Measurements from ENCODE around the gene SLC39A10. TPM values are rescaled to one million over a fixed set of nuclear protein-coding genes. Genes with fewer than 3 reads are reported as not detected.
"Not testable (repeated sequence)": the region's sequence is repeated elsewhere in the genome, so short reads cannot be mapped to it uniquely, and the experiment has no call there.

SLC39A10 gene
- total and polyA plus RNA-seq, 3 donors from 2014 or later = 23.3 to 43.4 (median 34.7) TPM

DNA sequence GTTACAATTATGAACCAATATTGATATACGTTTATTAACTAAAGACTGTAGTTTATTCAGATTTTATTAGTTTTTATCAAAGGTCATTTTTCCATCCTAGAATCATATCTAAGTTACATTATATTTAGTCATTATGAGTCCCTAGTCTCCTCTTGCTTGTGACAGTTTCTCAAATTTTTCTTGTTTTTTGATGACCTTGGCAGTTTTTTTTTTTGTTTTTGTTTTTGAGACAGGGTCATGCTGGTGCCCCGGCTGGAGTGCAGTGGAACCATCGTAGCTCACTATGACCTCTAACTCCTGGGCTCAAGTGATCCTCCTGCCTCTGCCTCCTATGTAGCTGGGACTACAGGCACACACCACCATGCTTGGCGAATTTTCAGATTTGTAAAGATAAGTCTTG is 18.3 kb upstream of the SLC39A10 start:
- no peaks in the 10 kb centered on the region for H3K27me3 ChIP-seq
- no peaks in the 10 kb centered on the region for H3K36me3 ChIP-seq (ENCODE audit: low read depth, missing control alignments)
- TF ChIP-seq, protein P1, sequence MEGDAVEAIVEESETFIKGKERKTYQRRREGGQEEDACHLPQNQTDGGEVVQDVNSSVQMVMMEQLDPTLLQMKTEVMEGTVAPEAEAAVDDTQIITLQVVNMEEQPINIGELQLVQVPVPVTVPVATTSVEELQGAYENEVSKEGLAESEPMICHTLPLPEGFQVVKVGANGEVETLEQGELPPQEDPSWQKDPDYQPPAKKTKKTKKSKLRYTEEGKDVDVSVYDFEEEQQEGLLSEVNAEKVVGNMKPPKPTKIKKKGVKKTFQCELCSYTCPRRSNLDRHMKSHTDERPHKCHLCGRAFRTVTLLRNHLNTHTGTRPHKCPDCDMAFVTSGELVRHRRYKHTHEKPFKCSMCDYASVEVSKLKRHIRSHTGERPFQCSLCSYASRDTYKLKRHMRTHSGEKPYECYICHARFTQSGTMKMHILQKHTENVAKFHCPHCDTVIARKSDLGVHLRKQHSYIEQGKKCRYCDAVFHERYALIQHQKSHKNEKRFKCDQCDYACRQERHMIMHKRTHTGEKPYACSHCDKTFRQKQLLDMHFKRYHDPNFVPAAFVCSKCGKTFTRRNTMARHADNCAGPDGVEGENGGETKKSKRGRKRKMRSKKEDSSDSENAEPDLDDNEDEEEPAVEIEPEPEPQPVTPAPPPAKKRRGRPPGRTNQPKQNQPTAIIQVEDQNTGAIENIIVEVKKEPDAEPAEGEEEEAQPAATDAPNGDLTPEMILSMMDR (IDR thresholded peaks at IDR 0.05) = no peak
- TF ChIP-seq POLR2A (IDR thresholded peaks at IDR 0.05) = no peak
- no peaks in the 10 kb centered on the region for H3K4me1 ChIP-seq
- intact Hi-C loops (cut with DNase I; ENCODE audit: low total_unique reads) = no loop called here
- no peak for DNase-seq
- no peak overlapping the region for H3K27ac ChIP-seq
- no peaks in the 10 kb centered on the region for H3K9me3 ChIP-seq
- H3K4me3 ChIP-seq = no peak overlapping the region
- WGBS, 2 donors = 81 to 85% methylated on average over 4 of the region's 4 CpGs

DNA sequence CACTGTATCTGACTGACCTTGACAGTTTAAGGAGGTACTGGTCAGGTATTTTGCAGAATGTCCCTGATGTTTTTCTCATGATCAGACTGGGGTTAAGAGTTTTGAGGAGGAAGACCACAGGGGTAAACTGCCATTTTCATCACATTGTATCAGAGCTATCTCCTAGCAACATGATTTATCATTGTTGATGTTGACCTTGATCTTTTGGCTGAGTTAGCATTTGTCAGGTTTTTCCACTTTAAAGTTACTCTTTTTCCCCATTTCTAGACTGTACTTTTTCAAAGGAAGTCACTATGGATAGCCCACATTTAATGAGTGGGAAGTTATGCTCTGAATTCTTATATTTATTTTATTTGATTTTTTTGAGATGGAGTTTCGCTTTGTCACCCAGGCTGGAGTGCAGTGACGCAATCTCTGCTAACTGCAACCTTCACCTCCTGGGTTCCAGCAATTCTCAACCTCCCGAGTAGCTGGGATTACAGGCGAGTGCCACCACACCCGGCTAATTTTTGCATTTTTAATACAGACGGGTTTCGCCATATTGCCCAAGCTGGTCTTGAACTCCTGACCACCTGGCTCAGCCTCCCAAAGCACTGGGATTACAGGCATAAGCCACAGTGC is 17.7 kb upstream of the SLC39A10 start:
- H3K9me3 ChIP-seq = no peaks in the 10 kb centered on the region
- no peak overlapping the region for H3K27ac ChIP-seq
- DNase-seq = no peak
- H3K27me3 ChIP-seq = no peaks in the 10 kb centered on the region
- 90 to 98% methylated on average over 7 of the region's 7 CpGs for WGBS, 2 donors
- no peak overlapping the region for H3K4me3 ChIP-seq
- H3K36me3 ChIP-seq (ENCODE audit: low read depth, missing control alignments) = no peaks in the 10 kb centered on the region
- H3K4me1 ChIP-seq = no peaks in the 10 kb centered on the region
- TF ChIP-seq POLR2A (IDR thresholded peaks at IDR 0.05) = no peak
- TF ChIP-seq, protein P1 (IDR thresholded peaks at IDR 0.05) = no peak
- intact Hi-C loops (cut with DNase I; ENCODE audit: low total_unique reads) = no loop called here

DNA sequence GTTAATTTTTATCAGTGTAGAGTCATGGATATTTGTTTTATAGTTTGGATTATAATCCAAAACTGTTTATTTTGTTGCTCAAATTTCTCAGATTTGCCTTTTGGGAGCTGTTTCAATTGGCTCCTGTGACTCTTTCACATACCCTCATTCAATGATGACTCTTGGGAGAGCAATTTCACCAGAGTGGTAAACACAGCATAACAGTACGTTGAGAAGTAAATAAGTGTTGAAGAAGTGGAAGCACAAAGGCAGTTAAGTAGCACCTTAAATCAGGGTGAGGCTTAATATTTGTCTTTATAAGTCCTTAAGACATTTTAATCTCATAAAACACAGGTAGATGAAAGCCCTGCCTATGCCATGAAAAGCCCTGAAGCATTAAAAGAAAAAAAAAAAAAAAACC is 17.1 kb upstream of the SLC39A10 start:
- 44 to 52% methylated on average over 1 of the region's 1 CpG for WGBS, 2 donors
- Histone ChIP-seq H3K9me3 (no peaks in the 10 kb centered on the region), H3K27me3 (no peaks in the 10 kb centered on the region), H3K36me3 (ENCODE audit: low read depth, missing control alignments) (no peaks in the 10 kb centered on the region), H3K4me1 (no peaks in the 10 kb centered on the region), H3K4me3 (no peak overlapping the region), H3K27ac (no peak overlapping the region)
- no peak for DNase-seq
- no peak for TF ChIP-seq POLR2A (IDR thresholded peaks at IDR 0.05)
- TF ChIP-seq, protein P1 (IDR thresholded peaks at IDR 0.05) = no peak
- intact Hi-C loops (cut with DNase I; ENCODE audit: low total_unique reads) = no loop called here

DNA sequence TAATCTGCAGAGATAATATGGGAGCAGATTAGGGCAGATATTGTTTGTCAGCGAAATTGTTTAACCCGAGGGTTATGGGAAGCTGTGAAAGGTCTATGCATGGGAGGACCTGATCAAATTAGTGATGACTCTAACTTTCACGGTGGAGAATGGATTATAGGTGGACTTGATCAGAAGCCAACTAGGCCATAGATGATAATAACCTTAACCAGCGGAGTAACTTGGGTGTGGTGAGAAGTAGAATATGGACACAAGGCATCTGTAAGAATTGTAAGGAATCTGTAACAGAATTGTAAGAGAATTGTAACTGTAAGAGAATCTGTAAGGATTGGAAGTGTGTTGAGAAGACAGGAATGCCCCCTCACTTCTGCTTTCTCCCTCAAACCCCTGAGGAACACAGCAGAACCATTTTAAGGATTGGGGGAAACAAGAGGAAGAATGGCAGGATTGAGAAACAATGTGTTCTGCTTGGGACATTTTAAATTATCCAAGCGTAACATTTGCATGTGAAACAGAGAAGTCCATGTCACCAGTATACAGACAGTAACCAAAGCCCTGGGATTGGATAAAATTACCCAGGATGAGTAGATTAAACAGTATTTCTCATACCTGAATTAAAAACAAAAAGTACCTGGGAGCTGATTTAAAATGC is 14.9 kb upstream of the SLC39A10 start:
- Histone ChIP-seq H3K27me3 (no peaks in the 10 kb centered on the region), H3K36me3 (ENCODE audit: low read depth, missing control alignments) (no peaks in the 10 kb centered on the region), H3K9me3 (no peaks in the 10 kb centered on the region), H3K4me1 (no peaks in the 10 kb centered on the region), H3K4me3 (no peak overlapping the region), H3K27ac (no peak overlapping the region)
- 73 to 86% methylated on average over 5 of the region's 5 CpGs for WGBS, 2 donors
- no peak for TF ChIP-seq POLR2A (IDR thresholded peaks at IDR 0.05)
- TF ChIP-seq, protein P1 (IDR thresholded peaks at IDR 0.05) = no peak
- no peak for DNase-seq
- intact Hi-C loops (cut with DNase I; ENCODE audit: low total_unique reads) = no loop called here

DNA sequence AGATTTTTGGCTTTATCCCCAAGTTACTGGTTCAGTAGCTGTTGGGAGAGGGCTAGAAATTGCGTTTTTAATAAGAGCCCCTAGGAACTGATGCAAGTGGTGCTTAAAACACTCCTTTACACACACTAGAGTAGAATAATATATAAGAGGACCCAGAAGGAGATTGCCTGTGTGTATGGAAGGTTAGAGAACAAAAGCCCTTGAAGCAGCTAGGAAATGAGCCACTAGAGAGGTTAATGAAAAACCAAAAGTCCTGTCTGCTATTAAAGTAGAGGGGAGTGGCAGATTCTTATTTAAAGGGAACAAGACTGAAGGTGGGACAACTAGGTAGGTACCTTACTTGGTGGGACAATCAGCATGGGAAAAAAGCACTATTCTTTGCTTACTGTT is 14.4 kb upstream of the SLC39A10 start:
- intact Hi-C loops (cut with DNase I; ENCODE audit: low total_unique reads) = no loop called here
- H3K27me3 ChIP-seq = no peaks in the 10 kb centered on the region
- no peak for DNase-seq
- no peak overlapping the region for H3K4me3 ChIP-seq
- 77 to 87% methylated on average over 1 of the region's 1 CpG for WGBS, 2 donors
- no peaks in the 10 kb centered on the region for H3K4me1 ChIP-seq
- no peak overlapping the region for H3K27ac ChIP-seq
- TF ChIP-seq, protein P1 (IDR thresholded peaks at IDR 0.05) = no peak
- TF ChIP-seq POLR2A (IDR thresholded peaks at IDR 0.05) = no peak
- H3K9me3 ChIP-seq = no peaks in the 10 kb centered on the region
- no peaks in the 10 kb centered on the region for H3K36me3 ChIP-seq (ENCODE audit: low read depth, missing control alignments)

DNA sequence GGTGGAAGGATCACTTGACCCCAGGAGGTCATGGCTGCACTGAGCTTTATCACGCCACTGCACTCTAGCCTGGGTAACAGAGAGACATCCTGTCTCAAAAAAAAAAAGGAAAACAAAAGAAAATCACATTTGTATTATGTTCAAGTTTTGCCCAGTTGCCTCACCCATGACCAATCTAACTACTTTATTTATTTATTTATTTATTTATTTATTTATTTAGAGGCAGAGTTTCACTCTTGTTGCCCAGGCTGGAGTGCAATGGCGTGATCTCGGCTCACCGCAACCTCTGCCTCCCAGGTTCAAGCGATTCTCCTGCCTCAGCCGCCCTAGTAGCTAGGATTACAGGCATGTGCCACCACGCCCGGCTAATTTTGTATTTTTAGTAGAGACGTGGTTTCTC is 12.3 kb upstream of the SLC39A10 start:
- WGBS, 2 donors = 91% methylated on average over 9 of the region's 9 CpGs
- not testable (repeated sequence) for H3K36me3 ChIP-seq (ENCODE audit: low read depth, missing control alignments)

More for the DNA sequence above, 12.3 kb upstream of the SLC39A10 start:
- intact Hi-C loops (cut with DNase I; ENCODE audit: low total_unique reads); H3K4me1 ChIP-seq; H3K9me3 ChIP-seq; H3K27ac ChIP-seq; H3K4me3 ChIP-seq; DNase-seq; H3K27me3 ChIP-seq: not testable (repeated sequence)
